Uterus (tissue), 2 donors: ENCODE data around the gene ATN1.

Source experiments
- POLR2A ChIP-seq, 2 donors: fragments of 450-650 bp; IDR thresholded peaks; one replicate each; pipeline ENCODE4 v1.6.1; 2016; ENCODE audit warnings: antibody characterized with exemption in 2 of 2, mild to moderate bottlenecking in 1 of 2, moderate library complexity in 1 of 2
- TF ChIP-seq, protein P1 (sequence below), 4 experiments: fragments of 200-600 bp in 2 of 4; fragments of 450-650 bp in 2 of 4; sonication (generic) in 2 of 4; IDR thresholded peaks; one replicate each; pipeline ENCODE4 v1.5.1; 2016 to 2019; ENCODE audit warnings: antibody characterized with exemption in 4 of 4, mild to moderate bottlenecking in 2 of 4, moderate library complexity in 1 of 4

DNA sequence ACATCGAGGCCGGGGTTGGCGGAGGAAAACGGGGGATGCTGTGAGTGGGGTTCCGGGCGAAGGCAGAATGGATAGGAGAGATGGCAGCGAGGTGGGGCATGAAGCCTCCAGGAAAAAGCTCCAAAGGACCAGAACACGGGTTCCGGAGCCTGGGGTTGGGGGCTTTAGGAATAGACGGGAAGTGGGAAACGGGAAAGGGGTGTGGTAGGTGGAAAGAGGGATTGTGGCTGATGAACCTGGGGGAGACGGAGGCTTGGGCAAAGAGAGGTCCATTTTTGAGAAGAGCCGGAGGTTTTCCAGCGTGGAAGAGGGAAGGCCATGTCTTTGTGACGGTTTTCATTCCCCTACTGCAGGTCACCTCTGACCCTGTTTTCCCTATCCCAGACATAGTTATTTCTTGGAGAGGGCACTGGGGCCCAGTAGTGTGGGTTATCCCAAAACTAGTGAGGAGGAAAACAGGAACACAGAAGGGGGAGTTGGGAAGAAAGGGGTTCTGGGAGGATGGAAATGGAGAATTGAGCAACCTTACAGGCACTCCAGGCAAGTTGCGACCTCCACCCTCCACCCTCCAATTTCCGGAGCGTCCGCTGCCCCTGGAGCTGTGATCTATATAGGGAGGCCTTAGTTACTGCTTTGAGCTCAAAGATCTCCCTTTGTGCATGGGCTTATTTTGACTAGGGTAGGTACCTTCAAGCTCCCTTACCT is 1.1 kb downstream of the ATN1 start:
- TF ChIP-seq POLR2A (IDR thresholded peaks at IDR 0.05), result no peak
- TF ChIP-seq, protein P1, sequence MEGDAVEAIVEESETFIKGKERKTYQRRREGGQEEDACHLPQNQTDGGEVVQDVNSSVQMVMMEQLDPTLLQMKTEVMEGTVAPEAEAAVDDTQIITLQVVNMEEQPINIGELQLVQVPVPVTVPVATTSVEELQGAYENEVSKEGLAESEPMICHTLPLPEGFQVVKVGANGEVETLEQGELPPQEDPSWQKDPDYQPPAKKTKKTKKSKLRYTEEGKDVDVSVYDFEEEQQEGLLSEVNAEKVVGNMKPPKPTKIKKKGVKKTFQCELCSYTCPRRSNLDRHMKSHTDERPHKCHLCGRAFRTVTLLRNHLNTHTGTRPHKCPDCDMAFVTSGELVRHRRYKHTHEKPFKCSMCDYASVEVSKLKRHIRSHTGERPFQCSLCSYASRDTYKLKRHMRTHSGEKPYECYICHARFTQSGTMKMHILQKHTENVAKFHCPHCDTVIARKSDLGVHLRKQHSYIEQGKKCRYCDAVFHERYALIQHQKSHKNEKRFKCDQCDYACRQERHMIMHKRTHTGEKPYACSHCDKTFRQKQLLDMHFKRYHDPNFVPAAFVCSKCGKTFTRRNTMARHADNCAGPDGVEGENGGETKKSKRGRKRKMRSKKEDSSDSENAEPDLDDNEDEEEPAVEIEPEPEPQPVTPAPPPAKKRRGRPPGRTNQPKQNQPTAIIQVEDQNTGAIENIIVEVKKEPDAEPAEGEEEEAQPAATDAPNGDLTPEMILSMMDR (IDR thresholded peaks at IDR 0.05), result no peak
